NK-92 treated with Interleukin-12 subunit alpha and Interleukin-12 subunit beta, amount 100 ng/mL, for 24 hours (cell line): ENCODE results near the gene TSPAN5.
"Not testable (repeated sequence)": the region's sequence is repeated elsewhere in the genome, so short reads cannot be mapped to it uniquely, and the experiment has no call there.

Experiments used
- DNase-seq: peaks from one replicate; lab custom pipeline; 2025; lab: John Stamatoyannopoulos, UW

Gene TSPAN5

GRCh38 chr4:98461121-98461865, 197.1 kb downstream of the TSPAN5 start:
- not testable (repeated sequence) for DNase-seq

GRCh38 chr4:98457422-98457821, 201.0 kb downstream of the TSPAN5 start:
- DNase-seq: not testable (repeated sequence)

DNA sequence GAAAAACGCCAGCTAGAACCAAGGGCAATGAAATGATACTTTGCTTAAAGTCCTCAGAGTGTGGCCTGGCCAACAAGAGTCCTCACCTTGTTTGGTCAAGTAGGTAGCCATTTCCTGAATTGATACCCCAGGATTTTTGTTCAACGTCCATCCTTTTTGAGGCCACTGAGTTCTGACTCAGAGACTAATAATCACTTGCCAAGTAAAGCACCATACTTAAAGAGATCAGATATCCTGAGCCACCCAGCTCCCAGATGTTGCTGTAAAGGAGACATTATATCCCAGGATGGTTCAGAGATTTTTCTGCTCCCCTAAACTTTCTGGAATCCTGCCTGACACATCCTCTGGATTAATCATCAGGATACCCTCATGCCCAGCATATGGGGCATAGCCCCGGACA, 206.3 kb downstream of the TSPAN5 start:
- DNase-seq: no peak

DNA sequence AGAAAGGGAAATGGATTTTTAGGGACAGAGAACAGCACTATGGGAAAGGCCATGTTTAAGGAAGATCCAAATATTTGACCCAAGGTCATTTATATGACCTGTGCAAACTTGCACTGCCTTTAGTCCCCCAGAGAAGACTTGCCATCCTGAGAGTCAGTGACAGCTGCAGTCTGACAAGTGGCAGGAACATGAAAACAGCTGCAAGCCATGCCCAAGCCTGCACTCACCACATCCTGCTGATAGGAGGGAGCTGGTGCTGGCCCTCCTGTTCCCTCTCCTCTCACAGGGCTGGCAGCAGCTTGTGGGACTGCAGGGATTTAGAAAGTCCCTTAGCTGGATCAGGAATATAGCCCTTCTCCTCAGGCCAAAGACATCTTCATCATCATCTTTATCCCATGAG, 209.5 kb downstream of the TSPAN5 start:
- DNase-seq: peak; percentile 44

GRCh38 chr4:98447648-98448047, 210.8 kb downstream of the TSPAN5 start:
- DNase-seq: peak; percentile 9

- peak; percentile 39 for DNase-seq
Measured at GRCh38 chr4:98446499-98447375, 211.7 kb downstream of the TSPAN5 start.

DNA sequence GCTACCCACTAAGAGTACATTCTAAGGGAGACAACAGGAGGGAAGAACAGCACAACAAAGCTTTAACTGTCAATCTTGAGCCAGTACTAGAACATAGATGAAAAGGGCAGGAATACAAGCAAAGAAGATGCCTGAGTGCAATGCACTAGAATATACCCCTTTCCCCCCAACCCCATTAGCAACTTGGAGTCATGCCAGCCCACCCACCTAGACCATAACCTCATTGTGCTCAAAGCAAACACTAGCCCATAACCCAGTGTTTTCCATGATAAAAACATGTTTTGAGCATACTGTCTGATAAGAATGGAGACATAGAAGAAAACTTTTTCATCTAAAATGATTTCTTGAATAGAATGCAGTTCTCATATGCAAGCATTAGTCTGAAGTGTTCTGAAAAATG, 214.0 kb downstream of the TSPAN5 start:
- DNase-seq: no peak

- no peak for DNase-seq
Measured at GRCh38 chr4:98434816-98435215, 223.6 kb downstream of the TSPAN5 start.

DNA sequence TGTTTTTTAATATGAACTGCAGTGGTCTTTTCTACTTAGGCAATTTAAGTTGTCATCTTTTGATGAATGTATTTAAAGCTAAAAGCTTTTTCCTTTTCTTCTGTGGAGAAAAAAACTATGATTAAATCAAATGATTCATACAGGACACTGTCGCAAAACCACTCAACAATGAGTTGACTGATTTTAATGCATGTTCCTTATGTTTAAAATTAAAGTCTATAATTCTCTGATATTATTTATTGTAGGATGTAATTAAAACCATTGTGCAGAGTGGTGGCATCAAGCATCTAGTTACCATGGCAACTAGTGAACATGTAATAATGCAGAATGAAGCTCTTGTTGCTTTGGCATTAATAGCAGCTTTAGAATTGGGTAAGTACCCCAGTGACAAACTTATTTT, 224.7 kb downstream of the TSPAN5 start:
- DNase-seq: no peak

- no peak for DNase-seq
Measured at GRCh38 chr4:98430708-98431403, 227.6 kb downstream of the TSPAN5 start.

DNA sequence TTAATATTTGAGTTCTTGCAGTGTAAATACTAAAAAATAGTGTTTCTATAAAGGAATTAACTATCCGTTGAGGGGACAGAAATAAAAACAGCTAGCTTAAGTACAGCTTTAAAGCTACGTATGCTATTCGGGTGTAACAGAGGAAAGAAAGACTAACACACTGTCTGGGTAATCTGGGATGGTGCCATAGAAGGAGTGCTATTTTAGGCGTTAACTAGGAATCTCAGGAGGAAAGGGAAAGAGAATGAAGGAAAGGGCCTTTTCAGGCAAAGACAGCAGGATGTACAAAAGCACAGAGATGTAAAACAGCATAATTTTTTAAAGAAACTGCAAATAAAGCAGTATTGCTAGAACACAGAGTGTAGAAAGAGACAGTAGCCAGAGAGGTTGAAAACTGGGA, 235.4 kb downstream of the TSPAN5 start:
- DNase-seq: no peak

DNA sequence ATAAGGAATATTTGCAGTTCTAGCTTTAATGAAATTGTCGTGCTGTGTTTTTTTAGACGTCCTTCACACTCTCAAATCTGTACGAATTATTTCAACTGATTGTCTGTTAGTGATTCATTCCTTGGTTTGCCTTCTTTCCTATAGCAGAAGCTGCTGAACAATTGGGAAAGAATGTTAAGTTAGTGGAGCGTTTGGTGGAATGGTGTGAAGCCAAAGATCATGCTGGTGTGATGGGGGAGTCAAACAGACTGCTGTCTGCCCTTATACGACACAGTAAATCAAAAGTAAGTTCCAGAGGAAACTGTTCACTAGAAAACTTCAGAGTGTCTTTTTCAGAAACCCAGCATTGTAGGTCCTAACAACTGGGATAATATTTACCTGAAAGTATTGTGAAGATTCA, 237.3 kb downstream of the TSPAN5 start:
- no peak for DNase-seq
